Left cardiac atrium (tissue), 4 donors: ENCODE results near the gene IQCC. TPM values are rescaled to one million over a fixed set of nuclear protein-coding genes. Genes with fewer than 3 reads are reported as not detected.

Experiments used
- ATAC-seq, 2 donors: fragments of 200-7000 bp; cut with Tn5 transposase; one replicate each; pipeline ENCODE4 v1.9.1; 2020; ENCODE audit warnings: mild to moderate bottlenecking in 2 of 2, moderate library complexity in 2 of 2
- DNase-seq: peaks from one replicate; pipeline ENCODE4 v3.0.0-alpha.2; 2020
- intact Hi-C, 2 donors: fragments of 100-400 bp; cut with DNase I; formaldehyde crosslinking; loops; one replicate each; pipeline versions ENCODE4 v1.14.1 to v1.15.1; 2022 to 2023
- total RNA-seq, 2 donors: library from RNA; stranded (reverse); fragmentation: NEBNext Ultra II Directional; extraction: Animal tissue kit (Norgen Biotek cat#: 25700); gene quantifications; one replicate each; pipeline ENCODE4 v1.2.1, GENCODE V29; 2021
- donor health status: DM: no; HTN: yes; CAD: no.
- donor health status: DM: no; HTN: yes; CAD: no; lungs with severe emphysema.
- donor health status: DM: yes; HTN: yes; CAD: no.
- donor health status: Dilated cardiomyopathy.

IQCC gene
- total RNA-seq, 2 donors from 2014 or later = 0.76 to 0.97 TPM

DNA sequence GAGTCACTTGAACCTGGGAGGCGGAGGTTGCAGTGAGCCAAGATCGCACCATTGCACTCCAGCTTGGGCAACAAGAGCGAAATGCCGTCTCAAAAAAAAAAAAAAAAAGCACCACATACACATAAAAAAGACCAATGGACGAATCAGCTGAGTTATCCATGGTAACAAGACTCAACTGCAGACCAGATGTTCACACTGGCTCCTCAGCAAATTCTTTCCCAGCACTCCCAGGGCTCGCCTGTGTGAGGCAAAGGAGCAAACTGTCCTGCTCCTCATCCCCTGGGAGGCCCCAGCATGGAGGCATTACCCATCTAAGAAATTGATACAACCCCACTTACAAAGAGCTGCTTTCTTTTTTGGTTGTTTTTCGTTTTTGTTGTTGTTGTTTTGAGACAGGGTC lies 13.6 kb downstream of the IQCC start:
- DNase-seq = no peak
- ATAC-seq = no peak
- intact Hi-C loops = loop anchor here in 1 of 2 donors (5.0 kb wide), 1 partner anchor 98 kb away; no protein-coding TSS in a partner anchor

DNA sequence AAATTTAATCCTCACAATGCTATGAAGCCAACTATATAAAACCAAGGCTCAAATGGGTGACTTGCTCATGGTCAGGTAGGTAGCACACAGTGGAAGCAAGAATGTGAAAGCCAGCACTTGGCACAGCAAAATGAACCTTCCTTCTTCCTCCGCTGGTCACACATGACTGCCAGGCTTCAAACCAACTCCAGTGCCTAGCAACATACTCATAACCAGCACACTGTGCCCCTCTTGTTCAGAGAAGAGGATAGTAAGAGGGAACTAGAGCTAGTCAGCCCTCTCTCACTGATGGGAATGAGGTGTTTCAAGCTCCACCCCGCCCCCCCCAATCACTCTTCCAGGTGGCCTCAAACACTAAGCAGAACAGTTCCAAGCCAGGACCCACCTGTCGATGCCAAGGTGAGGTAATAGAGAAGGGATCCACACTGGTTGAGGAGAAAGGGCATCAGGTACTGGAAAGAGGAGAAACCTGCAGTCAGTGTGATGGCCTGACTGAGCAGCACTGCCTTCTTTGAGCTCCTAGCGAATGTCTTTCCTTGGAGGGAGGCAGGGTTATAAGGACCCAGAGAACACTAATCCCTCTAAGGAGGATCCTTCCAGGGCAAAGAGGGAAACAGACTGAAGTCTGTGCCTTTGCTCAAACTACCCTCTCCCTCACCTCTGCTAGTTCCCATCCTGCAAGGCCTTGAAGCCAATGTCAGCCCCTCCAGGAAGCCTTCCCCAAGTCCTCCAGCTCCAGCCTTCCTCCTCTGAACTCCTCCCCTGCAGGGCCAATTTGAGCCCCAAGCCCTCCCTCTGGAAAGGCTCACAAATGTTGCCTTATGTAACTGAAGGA lies 15.5 kb downstream of the IQCC start:
- ATAC-seq = no peak
- DNase-seq = no peak
- intact Hi-C loops = no loop called here

DNA sequence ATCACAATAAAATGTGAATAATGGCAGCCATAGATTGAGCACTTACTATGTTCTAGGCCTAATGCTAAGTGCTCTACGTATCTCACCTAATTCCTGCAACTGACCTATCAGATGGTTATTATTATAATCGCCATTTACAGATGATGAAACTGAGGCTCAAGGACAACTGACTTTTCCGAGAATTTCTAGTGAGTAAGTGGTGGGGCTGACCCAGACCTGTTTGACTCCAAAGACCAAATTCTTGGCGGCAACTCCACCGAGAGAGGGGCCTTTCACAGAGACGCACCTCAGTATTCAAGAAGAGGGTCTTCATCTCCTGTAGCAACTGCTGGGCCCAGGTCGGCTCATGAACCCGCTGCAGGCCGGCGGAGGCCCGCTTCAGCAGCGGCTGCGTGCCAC lies 16.1 kb downstream of the IQCC start:
- intact Hi-C loops = no loop called here
- DNase-seq = no peak
- ATAC-seq = no peak

DNA sequence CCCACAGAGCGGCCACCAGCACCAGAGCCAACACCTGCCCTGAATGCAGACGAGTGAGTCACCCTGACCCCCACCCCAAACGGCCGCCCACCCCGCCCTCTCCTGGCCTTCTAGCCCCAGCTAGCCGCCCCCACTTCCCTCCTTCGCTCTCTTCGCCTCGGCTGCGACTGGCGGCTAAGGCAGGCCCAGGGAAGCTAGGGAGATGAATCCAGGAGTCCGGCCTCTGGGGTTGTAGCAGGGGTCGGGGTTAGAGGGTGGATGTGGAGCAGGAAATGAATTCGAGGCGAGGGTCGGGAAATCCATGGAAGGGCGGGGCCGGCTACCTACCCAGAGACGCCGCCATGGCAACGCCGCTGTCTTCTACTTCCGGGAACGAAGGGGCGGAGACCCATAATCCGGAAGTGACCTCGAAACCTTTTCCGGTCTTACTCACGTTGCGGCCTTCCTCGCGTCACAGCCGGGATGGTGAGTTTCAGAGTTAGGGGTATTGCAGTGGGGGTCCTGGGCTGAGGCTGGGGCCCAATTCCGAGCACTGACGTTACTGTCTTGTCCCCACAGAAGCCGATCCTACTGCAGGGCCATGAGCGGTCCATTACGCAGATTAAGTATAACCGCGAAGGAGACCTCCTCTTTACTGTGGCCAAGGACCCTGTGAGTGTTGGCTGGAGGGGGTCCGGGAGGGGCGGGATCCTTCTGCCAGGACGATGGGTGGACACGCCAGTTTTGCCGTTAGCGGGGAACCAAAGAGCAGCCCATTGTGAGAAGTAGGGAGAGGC lies 16.7 kb downstream of the IQCC start, which contains the start of the genes EIF3I and TMEM234:
Gene EIF3I, plus strand, starts transcription at position 428 of the 776 bp plus-strand sequence. Its CDS starts 35 bp downstream, at position 463.
Gene TMEM234, minus strand, starts transcription at position 374 of the 776 bp plus-strand sequence. Its CDS starts 31 bp downstream, at position 343.
- intact Hi-C loops = no loop called here
- DNase-seq (peak; percentile 94), ATAC-seq (peak; percentile 97)

DNA sequence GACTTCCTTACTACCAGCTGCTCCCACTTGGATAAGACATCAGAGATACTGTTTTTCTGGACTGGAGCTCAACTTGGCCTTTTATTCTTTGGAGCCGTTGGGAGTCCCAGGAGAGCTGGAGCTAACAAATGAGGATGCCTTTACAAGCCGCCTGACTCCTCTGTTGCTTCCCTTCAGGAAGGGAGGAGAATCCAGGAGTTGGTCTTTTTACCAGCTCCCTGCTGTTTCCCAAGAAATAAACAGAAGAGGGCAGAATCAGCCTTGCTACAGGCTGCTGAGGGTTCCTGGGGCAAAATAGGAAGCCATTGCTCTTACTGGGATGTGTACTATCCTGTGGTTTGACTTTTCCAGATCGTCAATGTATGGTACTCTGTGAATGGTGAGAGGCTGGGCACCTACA lies 18.2 kb downstream of the IQCC start:
- intact Hi-C loops = no loop called here
- ATAC-seq (no peak), DNase-seq (no peak)

DNA sequence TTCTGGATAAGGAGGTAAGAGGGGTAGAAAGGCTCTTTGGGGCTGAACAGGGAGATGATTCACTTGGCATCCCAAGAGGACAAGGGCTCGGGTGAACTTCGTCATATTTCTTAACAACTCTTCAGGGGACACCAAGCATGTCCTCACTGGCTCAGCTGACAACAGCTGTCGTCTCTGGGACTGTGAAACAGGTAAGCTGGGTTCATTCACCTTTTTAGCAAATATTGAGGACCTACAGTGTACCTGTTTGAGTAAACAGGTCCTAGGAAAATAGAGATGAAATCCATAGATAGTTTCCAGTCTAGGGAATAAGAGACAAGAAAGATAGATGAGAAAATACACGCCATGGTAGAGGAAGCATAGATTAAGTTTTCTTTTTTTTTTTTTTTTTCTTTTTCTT lies 18.8 kb downstream of the IQCC start:
- DNase-seq = no peak
- ATAC-seq = no peak
- intact Hi-C loops = no loop called here

DNA sequence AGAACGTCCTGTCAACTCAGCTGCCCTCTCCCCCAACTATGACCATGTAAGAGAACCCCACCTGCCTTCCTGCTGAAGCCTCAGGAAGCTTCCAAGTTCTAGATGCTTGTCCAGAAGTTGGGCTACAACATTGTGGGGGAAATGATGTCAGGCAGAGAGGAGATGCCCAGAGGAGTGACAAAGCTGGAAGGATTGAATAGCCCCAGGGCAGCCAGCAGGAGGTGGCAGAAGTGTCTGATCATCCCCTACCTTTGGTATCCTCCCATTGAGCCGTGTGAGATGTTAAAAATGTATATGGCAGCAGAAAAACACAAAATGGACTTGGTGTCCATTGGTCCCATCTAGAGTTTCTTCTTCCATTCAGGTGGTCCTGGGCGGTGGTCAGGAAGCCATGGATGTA lies 23.3 kb downstream of the IQCC start:
- ATAC-seq (no peak), DNase-seq (no peak)
- intact Hi-C loops = no loop called here

DNA sequence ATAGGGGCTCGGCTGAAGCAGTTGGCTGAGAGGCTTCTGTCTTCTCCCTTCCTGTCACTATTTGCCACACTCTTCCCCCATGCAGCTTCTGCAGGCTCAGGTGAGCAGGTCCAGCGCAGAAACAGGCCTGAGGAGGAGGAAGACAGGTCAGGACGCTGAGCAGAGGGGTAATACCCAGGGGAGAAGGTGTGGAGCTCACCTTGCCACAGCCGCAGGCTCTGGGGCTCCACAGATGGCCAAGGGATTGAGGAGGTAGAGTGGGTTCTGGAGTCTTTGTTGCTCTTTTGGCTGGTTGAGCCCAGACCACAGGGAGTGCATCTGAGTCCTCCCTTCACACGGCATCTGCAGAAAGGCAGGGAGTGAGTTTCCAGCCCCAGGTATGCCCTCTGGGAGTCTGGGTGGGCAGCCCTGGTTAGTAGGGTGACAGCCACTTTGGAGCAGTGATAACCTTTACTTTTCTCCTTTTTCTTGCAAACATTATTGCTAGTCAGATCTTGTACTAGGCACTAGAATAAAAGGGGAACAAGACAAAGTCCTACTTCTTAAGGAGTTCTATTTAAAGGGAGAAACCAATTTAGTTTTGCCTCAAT lies 26.5 kb downstream of the IQCC start:
- intact Hi-C loops = no loop called here
- DNase-seq = no peak

DNA sequence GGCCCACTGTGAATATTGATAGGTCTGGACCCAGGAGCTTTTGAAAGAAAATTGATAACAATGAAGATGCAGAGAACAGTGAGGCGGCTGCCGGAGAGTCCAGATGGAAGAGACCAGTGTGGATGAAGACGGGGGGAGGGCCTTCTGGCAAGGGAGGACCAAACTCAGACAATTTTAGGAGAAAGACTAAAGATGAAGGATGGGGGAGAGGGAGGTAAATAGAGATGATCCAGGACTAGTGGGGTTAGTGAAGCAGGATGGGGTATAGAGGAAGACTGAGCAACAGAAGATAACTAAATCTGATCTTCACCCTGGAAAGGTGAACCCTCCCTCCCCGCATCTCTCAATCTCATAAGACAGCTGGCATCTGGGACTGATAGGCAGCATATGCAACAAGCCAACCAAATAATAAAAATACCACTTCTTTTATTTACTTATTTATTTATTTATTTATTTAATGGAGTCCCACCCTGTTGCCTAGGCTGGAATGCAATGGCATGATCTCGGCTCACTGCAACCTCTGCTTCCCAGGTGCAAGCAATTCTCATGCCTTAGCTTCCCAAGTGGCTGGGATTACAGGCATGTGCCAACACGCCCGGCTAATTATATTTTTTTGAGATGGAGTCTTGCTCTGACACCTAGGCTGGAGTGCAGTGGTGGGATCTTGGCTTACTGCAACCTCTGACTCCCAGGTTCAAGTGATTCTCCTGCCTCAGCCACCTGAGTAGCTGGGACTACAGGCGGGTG lies 27.3 kb downstream of the IQCC start:
- no peak for DNase-seq
- intact Hi-C loops = no loop called here
- no peak for ATAC-seq

More for the DNA sequence above, 26.5 kb downstream of the IQCC start:
- ATAC-seq = no peak

DNA sequence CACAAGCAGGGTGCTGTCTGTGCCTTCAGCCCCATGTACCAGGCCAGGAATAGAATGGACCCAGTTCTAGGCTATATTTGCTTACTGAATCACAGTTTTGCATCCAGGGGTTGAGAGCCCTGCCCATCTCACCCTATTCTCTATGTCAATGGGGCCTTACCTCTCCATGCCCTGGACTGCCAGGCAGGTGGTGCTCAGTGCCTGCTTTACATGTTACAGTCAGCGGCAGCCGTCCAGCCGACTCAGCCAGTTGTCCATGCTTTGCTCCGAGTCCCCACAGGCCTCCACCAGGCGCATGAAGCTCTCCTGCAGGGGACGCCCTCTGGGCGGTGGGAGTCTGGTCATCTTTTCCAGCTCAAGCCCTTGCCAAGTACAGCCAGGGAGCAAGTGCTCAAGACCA lies 29.3 kb downstream of the IQCC start:
- no peak for ATAC-seq
- intact Hi-C loops = no loop called here

DNA sequence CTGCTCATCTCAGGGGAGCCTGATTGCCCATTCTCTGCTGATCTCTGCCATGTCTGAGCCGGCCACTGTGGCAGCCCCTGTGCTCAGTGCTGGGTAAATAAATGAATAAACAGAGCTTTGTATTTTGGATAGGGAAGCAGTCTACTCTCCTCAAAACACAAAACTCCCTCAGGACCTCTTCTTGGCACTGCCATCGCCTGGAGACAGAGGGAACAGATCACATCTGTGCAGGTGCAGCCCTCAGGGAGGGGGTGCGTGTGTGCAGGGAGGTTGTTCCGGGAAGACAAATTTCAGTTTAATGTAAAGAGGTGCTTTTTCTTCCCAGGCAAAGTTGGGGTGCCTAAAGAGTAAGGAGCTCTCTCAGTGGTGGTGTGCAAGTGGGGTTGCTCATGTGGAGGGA lies 33.9 kb downstream of the IQCC start:
- intact Hi-C loops = no loop called here
- ATAC-seq = no peak
- DNase-seq = no peak

More for the DNA sequence above, 29.3 kb downstream of the IQCC start:
- DNase-seq = no peak

DNA sequence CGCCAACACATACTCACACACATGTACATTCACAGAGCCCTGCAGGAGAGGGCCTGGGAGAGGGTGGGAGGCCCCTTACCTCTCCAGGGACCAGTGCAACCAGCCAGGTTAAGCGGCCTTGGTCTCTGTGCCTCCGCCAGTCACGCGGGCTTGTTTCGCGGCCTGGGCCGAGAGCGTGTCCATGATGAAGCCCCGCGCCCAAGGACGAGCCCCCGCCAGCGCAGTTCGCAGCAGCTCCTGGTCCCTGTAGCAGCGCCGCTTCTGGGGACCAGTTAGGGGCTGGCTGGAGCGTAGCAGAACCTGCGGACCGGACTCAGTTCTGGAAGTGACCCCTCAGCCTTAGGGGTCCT lies 34.3 kb downstream of the IQCC start:
- DNase-seq (no peak), ATAC-seq (peak in 1 of 2 donors; percentile 3)
- intact Hi-C loops = loop anchor here in 1 of 2 donors (10.0 kb wide), 1 partner anchor 55 kb away; the partner anchor contains the start of gene HDAC1

DNA sequence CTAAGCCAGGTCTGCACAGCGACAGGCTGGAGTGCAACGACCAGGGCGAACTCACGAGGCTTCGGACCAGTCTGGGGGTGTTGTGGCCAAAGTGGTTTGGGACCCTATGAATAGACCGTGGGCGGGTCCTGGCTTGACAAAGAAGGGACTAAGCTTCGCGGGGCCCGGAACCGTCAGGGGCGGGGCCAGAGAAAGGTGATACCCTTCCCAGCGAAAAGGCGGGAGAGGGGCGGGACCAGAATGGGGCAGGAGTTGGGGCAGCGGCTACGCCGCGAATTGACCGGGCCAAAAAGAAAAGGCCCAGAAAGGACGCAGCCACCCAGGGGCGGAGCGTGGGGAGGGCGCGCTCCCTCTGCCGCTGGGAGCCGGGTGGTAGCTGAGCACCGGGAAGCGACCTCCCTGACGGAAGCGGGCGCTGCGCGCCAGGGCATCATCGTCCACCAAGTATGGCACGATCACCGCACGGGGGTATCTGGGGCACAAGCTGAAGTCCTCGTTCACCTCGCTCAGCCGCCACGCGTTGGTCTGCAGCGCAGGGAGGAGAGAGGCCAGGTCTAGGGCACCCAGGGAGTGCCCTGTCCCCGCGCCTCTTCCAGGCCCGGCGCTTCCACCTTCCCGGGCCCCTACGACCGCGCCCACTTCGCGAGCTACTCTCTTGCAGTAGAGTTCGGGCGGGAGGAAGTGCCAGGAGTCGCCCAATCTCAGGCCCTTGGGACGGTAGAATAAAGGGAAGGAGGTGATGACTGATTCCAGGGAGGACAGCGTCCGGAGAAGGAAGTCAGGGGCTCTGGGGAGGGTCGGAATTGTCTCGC lies 34.9 kb downstream of the IQCC start:
- DNase-seq (peak; percentile 77), ATAC-seq (peak; percentile 86 to 87)
- intact Hi-C loops = loop anchor here in 1 of 2 donors (10.0 kb wide), 1 partner anchor 54 kb away; the partner anchor contains the start of gene HDAC1

DNA sequence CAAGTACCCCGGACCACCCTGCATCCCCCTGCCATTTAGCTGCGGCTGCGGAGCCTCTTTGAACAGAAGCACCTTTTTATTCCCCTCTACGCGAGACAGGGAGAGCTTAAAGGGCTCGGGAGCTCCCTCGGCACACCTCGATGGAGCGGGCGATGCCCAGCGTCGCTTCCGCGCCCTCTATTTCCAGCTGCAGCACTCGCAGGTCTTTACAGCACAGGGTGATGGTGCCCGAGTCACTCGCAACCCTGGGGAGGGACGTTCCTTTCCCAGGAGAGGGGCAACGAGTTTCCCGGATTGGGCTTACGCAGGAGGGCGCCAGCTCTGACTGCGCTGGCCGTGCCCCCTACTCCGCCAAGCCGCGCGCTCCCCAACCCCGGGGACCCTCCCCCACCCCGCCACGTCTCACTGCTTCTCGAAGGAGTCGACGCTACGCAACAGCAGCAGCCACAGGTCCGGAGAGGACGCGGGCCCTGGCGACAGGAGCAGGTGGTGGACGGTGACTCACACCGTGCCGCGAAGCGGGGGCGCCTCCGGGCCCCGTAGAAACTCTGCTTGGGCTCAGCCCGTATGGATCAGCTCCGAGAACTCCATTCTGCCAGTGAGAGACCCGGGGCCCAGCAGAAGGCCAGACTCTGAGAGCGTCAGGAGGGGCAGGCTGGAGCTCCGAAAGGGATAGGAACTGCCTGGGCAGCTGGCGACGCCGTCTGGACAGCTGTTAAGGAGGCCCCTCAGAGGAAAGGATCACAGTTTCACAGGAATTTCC lies 35.7 kb downstream of the IQCC start:
- peak; percentile 69 to 70 for ATAC-seq
- intact Hi-C loops = loop anchor here in 1 of 2 donors (10.0 kb wide), 1 partner anchor 54 kb away; the partner anchor contains the start of gene HDAC1
- DNase-seq = peak; percentile 69

DNA sequence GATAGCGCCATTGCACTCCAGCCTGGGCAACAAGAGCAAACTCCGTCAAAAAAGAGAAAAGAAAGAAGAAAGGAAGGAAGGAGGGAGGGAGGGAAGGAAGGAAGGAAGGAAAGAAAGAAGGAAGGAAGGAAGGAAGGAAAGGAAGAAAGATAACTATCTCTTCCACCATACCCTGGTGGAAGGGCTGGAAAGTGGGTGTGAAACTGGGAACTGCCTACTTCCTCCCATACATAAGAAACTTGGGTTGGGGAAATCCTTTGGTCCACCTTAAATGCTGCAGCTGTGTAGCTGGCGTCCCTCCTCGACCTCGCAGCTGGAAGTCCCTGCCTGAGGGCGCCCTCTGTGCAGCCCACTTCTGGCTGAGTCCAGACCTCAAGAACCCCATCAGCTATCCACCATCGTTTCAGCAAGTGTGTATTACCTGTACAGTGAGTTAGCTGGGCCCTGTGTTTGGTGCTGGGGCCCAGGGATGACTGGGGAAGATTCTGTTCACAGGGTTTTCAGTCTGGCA lies 36.9 kb downstream of the IQCC start:
- DNase-seq = peak; percentile 46
- peak in 1 of 2 donors; percentile 7 for ATAC-seq
- intact Hi-C loops = loop anchor here in 1 of 2 donors (10.0 kb wide), 1 partner anchor 52 kb away; the partner anchor contains the start of gene HDAC1

DNA sequence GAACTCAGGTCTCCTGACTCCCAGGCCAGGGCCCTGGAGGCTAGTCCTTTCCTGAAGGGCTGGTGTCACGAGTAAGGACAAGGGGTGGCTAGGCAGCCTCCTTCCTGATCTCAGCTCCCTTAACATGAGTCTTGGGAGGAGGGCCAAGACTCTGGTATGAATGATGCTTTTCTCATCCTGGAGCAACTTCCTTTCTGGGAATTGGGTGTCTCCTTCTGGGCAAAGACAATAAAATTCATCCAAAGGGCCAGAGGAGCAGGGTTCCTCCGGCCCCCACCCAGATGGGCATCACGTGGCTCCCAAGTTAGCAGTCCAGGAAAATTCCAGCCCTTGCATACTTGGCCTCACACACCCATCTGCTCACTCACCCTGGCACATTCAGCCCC lies 41.4 kb downstream of the IQCC start, which contains the start of gene FAM167B:
Gene FAM167B, plus strand, starts transcription at position 335 of the 386 bp plus-strand sequence. CDS start 200 bp downstream, outside the sequence.
- ATAC-seq (peak; percentile 45 to 60), DNase-seq (peak; percentile 72)
- intact Hi-C loops = loop anchor here in 1 of 2 donors (10.0 kb wide), 1 partner anchor 48 kb away; the partner anchor contains the start of gene HDAC1

DNA sequence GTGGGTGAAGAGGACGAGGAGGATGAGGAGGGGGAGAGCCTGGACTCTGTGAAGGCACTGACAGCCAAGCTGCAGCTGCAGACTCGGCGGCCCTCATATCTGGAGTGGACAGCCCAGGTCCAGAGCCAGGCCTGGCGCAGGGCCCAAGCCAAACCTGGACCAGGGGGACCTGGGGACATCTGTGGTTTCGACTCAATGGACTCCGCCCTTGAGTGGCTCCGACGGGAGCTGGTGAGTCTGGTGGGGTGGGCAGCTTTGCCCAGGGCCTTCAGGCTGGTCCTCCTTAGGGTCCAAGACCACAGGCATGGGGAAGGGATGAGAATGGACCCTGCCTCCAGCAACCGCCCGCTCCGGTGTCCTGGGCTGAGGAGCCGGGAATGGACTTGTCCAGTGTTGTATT lies 42.0 kb downstream of the IQCC start:
- intact Hi-C loops = loop anchor here in 1 of 2 donors (10.0 kb wide), 1 partner anchor 47 kb away; the partner anchor contains the start of gene HDAC1
- ATAC-seq = peak in 1 of 2 donors; percentile 16
- DNase-seq = peak; percentile 38
